H1 (cell line): ENCODE results near the gene KCNMA1. TPM values are rescaled to one million over a fixed set of nuclear protein-coding genes. Genes with fewer than 3 reads are reported as not detected.

Experiments used
- CHD2 ChIP-seq: IDR thresholded peaks from 2 replicates; pipeline ENCODE4 v1.6.1; 2012; ENCODE audit warnings: low read length, improper control_type of control experiment
- CREB1 ChIP-seq: IDR thresholded peaks from 2 replicates; pipeline ENCODE4 v1.6.1; 2012; ENCODE audit warnings: inconsistent platforms
- KDM4A ChIP-seq: IDR thresholded peaks from one replicate; pipeline ENCODE4 v1.7.1; 2012; ENCODE audit warnings: low read depth, mild to moderate bottlenecking, moderate library complexity, low read length, inconsistent platforms; ENCODE audit not compliant: severe bottlenecking
- NRF1 ChIP-seq: IDR thresholded peaks from 2 replicates; pipeline ENCODE4 v1.6.1; 2011; ENCODE audit warnings: mild to moderate bottlenecking, low read depth, low read length, improper control_type of control experiment
- RAD21 ChIP-seq, 2 experiments: IDR thresholded peaks in 1 of 2; conservative IDR thresholded peaks in 1 of 2; 2 replicates each; pipeline ENCODE4 v1.6.1; 2011; ENCODE audit warnings: low read depth in 2 of 2, low read length in 2 of 2, improper control_type of control experiment in 1 of 2, inconsistent platforms in 1 of 2, mild to moderate bottlenecking in 1 of 2, moderate library complexity in 1 of 2
- SAP30 ChIP-seq: fragments of 300-600 bp; sonication (generic); IDR thresholded peaks from 2 replicates; pipeline ENCODE4 v1.7.1; 2012; ENCODE audit warnings: low read length, moderate library complexity, mild to moderate bottlenecking, inconsistent platforms; ENCODE audit not compliant: insufficient read depth, insufficient replicate concordance
- SIX5 ChIP-seq: IDR thresholded peaks from 2 replicates; pipeline ENCODE4 v1.6.1; 2011; ENCODE audit warnings: mild to moderate bottlenecking, low read depth, low read length
- polyA plus RNA-seq, 7 experiments: library from polyadenylated mRNA; depleted of rRNA in 3 of 7; stranded (reverse) in 5 of 7; unstranded in 2 of 7; fragments of >200 nt in 5 of 7; fragments of 200-250 nt in 2 of 7; gene quantifications; 1 replicate in 5 of 7; 2 replicates in 1 of 7; 4 replicates in 1 of 7; pipeline versions ENCODE4 v1.2.1 to v1.2.3, GENCODE V29; 2011 to 2013; ENCODE audit warnings: missing spikeins in 2 of 7, mixed read lengths in 2 of 7
- total RNA-seq: library from RNA; stranded (reverse); fragmentation: NEBNext Ultra II Directional; extraction: Animal tissue kit (Norgen Biotek cat#: 25700); gene quantifications from 2 replicates; pipeline ENCODE4 v1.2.1, GENCODE V29; 2021

KCNMA1 gene
- total and polyA plus RNA-seq, 2 of the 8 experiments (the other 6 are each of a cell fraction or from before 2014, with no cell fraction given) = 10.2 to 11.1 TPM

GRCh38 chr10:76874176-76874575 lies 763.4 kb downstream of the KCNMA1 start (continued):
- TF ChIP-seq RAD21 (IDR thresholded peaks at IDR 0.05 in 1 of 2, conservative IDR thresholded peaks at IDR 0.05 in 1 of 2; ENCODE audit: low read depth in 2 of 2, low read length in 2 of 2) (no peak), CHD2 (no peak), SIX5 (no peak), NRF1 (no peak), CREB1 (no peak), KDM4A (no peak), SAP30 (no peak)
